Esophagus (tissue), 2 donors: ENCODE results near the gene PRKD2. TPM values are rescaled to one million over a fixed set of nuclear protein-coding genes. Genes with fewer than 3 reads are reported as not detected.
A peak's percentile ranks its signal among the peaks of the same experiment; 100 is the strongest.

Source experiments
- H3K27ac ChIP-seq, 2 donors: one replicate each; pipeline ENCODE4 v1.5.1; 2013; ENCODE audit warnings: low read depth in 2 of 2, mild to moderate bottlenecking in 2 of 2, inconsistent platforms in 1 of 2, low read length in 1 of 2, moderate library complexity in 1 of 2
- H3K27me3 ChIP-seq, 2 donors: one replicate each; pipeline ENCODE4 v1.6.1; 2013; ENCODE audit warnings: low read length in 2 of 2, control low read depth in 1 of 2, mild to moderate bottlenecking in 1 of 2; ENCODE audit not compliant: insufficient read depth in 2 of 2, control insufficient read depth in 1 of 2
- H3K36me3 ChIP-seq, 2 donors: one replicate each; pipeline ENCODE4 v1.6.1; 2013; ENCODE audit warnings: low read length in 1 of 2; ENCODE audit not compliant: control insufficient read depth in 2 of 2, insufficient read depth in 2 of 2
- H3K4me1 ChIP-seq, 2 donors: one replicate each; pipeline ENCODE4 v1.6.1; 2013; ENCODE audit warnings: low read length in 1 of 2; ENCODE audit not compliant: control insufficient read depth in 2 of 2, insufficient read depth in 2 of 2
- H3K4me3 ChIP-seq, 2 donors: one replicate each; pipeline ENCODE4 v1.5.1; 2013; ENCODE audit warnings: low read length in 2 of 2, mild to moderate bottlenecking in 2 of 2, low read depth in 1 of 2, moderate library complexity in 1 of 2
- H3K9me3 ChIP-seq, 2 donors: one replicate each; pipeline ENCODE4 v1.6.1; 2013; ENCODE audit warnings: mild to moderate bottlenecking in 2 of 2, low read depth in 1 of 2, low read length in 1 of 2, moderate library complexity in 1 of 2; ENCODE audit not compliant: control insufficient read depth in 2 of 2, insufficient read depth in 1 of 2
- WGBS, 2 donors: extraction: QIAGEN DNeasy Blood & Tissue Kit; methylation state at CpG; one replicate each; pipeline ENCODE4 v1.1.7; 2013; 5-methylcytosine and 5-hydroxymethylcytosine counted together
- polyA plus RNA-seq, 2 donors: library from polyadenylated mRNA; stranded (reverse); fragments of 200-250 nt; gene quantifications; one replicate each; pipeline ENCODE4 v1.2.3, GENCODE V29; 2013
- donor health status: healthy with polysubstance abuse.
- donor health status: Bipolar disorder and iron deficiency.

PRKD2 gene
- polyA plus RNA-seq, 2 donors: 30.1 to 34.7 TPM

- WGBS, 2 donors: 44 to 55% methylated on average over 3 of the region's 3 CpGs
- peak overlapping the region in 1 of 2 donors; percentile 26 for H3K27ac ChIP-seq
- peaks cover under 1 to 3% of the 10 kb centered on the region in 2 donors for H3K4me1 ChIP-seq
- no peaks in the 10 kb centered on the region for H3K36me3 ChIP-seq
- H3K4me3 ChIP-seq: no peak overlapping the region
- H3K9me3 ChIP-seq: peaks cover 0 to 6% of the 10 kb centered on the region in 2 donors
- peaks cover 0 to 13% of the 10 kb centered on the region in 2 donors for H3K27me3 ChIP-seq
These were observed 72.2 kb downstream of the PRKD2 start for GRCh38 chr19:46644720-46645119.

- Histone ChIP-seq H3K36me3 (no peaks in the 10 kb centered on the region), H3K27ac (no peak overlapping the region), H3K9me3 (no peaks in the 10 kb centered on the region), H3K4me3 (no peak overlapping the region), H3K4me1 (peaks cover 3 to 10% of the 10 kb centered on the region in 2 donors), H3K27me3 (no peaks in the 10 kb centered on the region)
- 85 to 87% methylated on average over 2 of the region's 2 CpGs for whole genome bisulfite sequencing, 2 donors
These were observed 76.3 kb downstream of the PRKD2 start for GRCh38 chr19:46640656-46641055.

- Histone ChIP-seq H3K9me3 (no peaks in the 10 kb centered on the region), H3K4me3 (peak overlapping the region; percentile 11 to 36), H3K4me1 (peaks cover 5 to 10% of the 10 kb centered on the region in 2 donors), H3K27me3 (no peaks in the 10 kb centered on the region), H3K36me3 (no peaks in the 10 kb centered on the region), H3K27ac (peak overlapping the region; percentile 68 to 81)
- WGBS, 2 donors: 7 to 11% methylated on average over 40 to 49 of the region's 49 CpGs
These were observed 77.3 kb downstream of the PRKD2 start for GRCh38 chr19:46639358-46640182.

GRCh38 chr19:46637224-46637623 lies 79.7 kb downstream of the PRKD2 start:
- H3K4me3 ChIP-seq: no peak overlapping the region
- H3K4me1 ChIP-seq: peaks cover 8 to 17% of the 10 kb centered on the region in 2 donors
- H3K9me3 ChIP-seq: no peaks in the 10 kb centered on the region
- H3K36me3 ChIP-seq: no peaks in the 10 kb centered on the region
- H3K27ac ChIP-seq: no peak overlapping the region
- WGBS, 2 donors: 75 to 76% methylated on average over 14 of the region's 14 CpGs
- no peaks in the 10 kb centered on the region for H3K27me3 ChIP-seq

- H3K27ac ChIP-seq: no peak within 1 kb of the TSS
- no peak within 1 kb of the TSS for H3K4me3 ChIP-seq
- 26 to 32% methylated on average over 29 to 34 of the region's 34 CpGs for WGBS, 2 donors
- no peaks in the 10 kb centered on the region for H3K36me3 ChIP-seq
- H3K27me3 ChIP-seq: no peaks in the 10 kb centered on the region
- no peaks in the 10 kb centered on the region for H3K9me3 ChIP-seq
- H3K4me1 ChIP-seq: peaks cover 8 to 17% of the 10 kb centered on the region in 2 donors
These were observed 80.8 kb downstream of the PRKD2 start, which contains the start of gene GNG8 for GRCh38 chr19:46635920-46636761. Gene GNG8, minus strand, starts transcription at chr19:46636202. Its CDS starts 1,520 bp downstream, at chr19:46634682.

- 2 to 9% methylated on average over 23 of the region's 23 CpGs for WGBS, 2 donors
- no peaks in the 10 kb centered on the region for H3K36me3 ChIP-seq
- H3K27ac ChIP-seq: no peak overlapping the region
- no peaks in the 10 kb centered on the region for H3K9me3 ChIP-seq
- H3K4me3 ChIP-seq: no peak overlapping the region
- no peaks in the 10 kb centered on the region for H3K27me3 ChIP-seq
- H3K4me1 ChIP-seq: peaks cover 8 to 19% of the 10 kb centered on the region in 2 donors
These were observed 82.2 kb downstream of the PRKD2 start for GRCh38 chr19:46634656-46635218.

- H3K27ac ChIP-seq: peak overlapping the region in 1 of 2 donors; percentile 5
- peaks cover 5 to 14% of the 10 kb centered on the region in 2 donors for H3K4me1 ChIP-seq
- 1 to 4% methylated on average over 33 to 38 of the region's 38 CpGs for WGBS, 2 donors
- no peaks in the 10 kb centered on the region for H3K9me3 ChIP-seq
- H3K4me3 ChIP-seq: peak overlapping the region; percentile 5 to 37
- no peaks in the 10 kb centered on the region for H3K36me3 ChIP-seq
- no peaks in the 10 kb centered on the region for H3K27me3 ChIP-seq
These were observed 82.8 kb downstream of the PRKD2 start for GRCh38 chr19:46634045-46634655.

GRCh38 chr19:46633130-46633529 lies 83.8 kb downstream of the PRKD2 start:
- H3K9me3 ChIP-seq: no peaks in the 10 kb centered on the region
- no peaks in the 10 kb centered on the region for H3K27me3 ChIP-seq
- peaks cover 5 to 10% of the 10 kb centered on the region in 2 donors for H3K4me1 ChIP-seq
- no peaks in the 10 kb centered on the region for H3K36me3 ChIP-seq
- 89 to 91% methylated on average over 3 of the region's 3 CpGs for WGBS, 2 donors
- H3K27ac ChIP-seq: no peak overlapping the region
- no peak overlapping the region for H3K4me3 ChIP-seq

- no peak overlapping the region for H3K4me3 ChIP-seq
- peaks cover 5 to 10% of the 10 kb centered on the region in 2 donors for H3K4me1 ChIP-seq
- H3K27ac ChIP-seq: no peak overlapping the region
- no peaks in the 10 kb centered on the region for H3K9me3 ChIP-seq
- 53 to 59% methylated on average over 6 of the region's 6 CpGs for WGBS, 2 donors
- H3K27me3 ChIP-seq: no peaks in the 10 kb centered on the region
- no peaks in the 10 kb centered on the region for H3K36me3 ChIP-seq
These were observed 85.4 kb downstream of the PRKD2 start for GRCh38 chr19:46631481-46631880.
